ENCODE data around the gene USP10.

USP10 gene

GRCh38 chr16:84700446-84701300 is 873 bp downstream of the USP10 start:
- Histone ChIP-seq H3K4me3 (ENCODE audit: low read depth, low read length) (peak overlapping the region; percentile 98), H3K14ac (ENCODE audit: low read length) (peak overlapping the region; percentile 96), H3K27me3 (ENCODE audit: insufficient read depth, low read length) (no peaks in the 10 kb centered on the region), H4K8ac (ENCODE audit: low read depth, low read length) (peak overlapping the region; percentile 89), H3K4me1 (ENCODE audit: control insufficient read depth in 1 of 2, insufficient read depth in 2 of 2, low read length in 2 of 2) (peaks cover 3% of the 10 kb centered on the region in 2 experiments), H2BK12ac (ENCODE audit: low read length) (no peak overlapping the region), H3K4me2 (ENCODE audit: low read length) (peak overlapping the region; percentile 66), H2BK5ac (ENCODE audit: low read depth, low read length, poor library complexity) (peak overlapping the region; percentile 94), H2BK120ac (ENCODE audit: insufficient read depth, low read length, poor library complexity) (peak overlapping the region; percentile 68), H3K27ac (ENCODE audit: low read depth, low read length) (peak overlapping the region; percentile 86), H3K79me2 (ENCODE audit: control insufficient read depth, insufficient read depth, low read length, poor library complexity) (peaks cover 18% of the 10 kb centered on the region), H3K36me3 (ENCODE audit: control insufficient read depth in 1 of 2, insufficient read depth in 2 of 2, low read length in 2 of 2) (peaks cover 0 to 2% of the 10 kb centered on the region in 2 experiments), H3K79me1 (ENCODE audit: low read length) (peaks cover 10% of the 10 kb centered on the region), H3K23ac (ENCODE audit: low read length) (no peak overlapping the region), H2AK5ac (ENCODE audit: low read length) (peak overlapping the region; percentile 80), H4K12ac (ENCODE audit: low read depth, low read length) (peak overlapping the region; percentile 91), H3K18ac (ENCODE audit: low read length) (peak overlapping the region; percentile 97), H3K9ac (ENCODE audit: low read length) (peak overlapping the region; percentile 100), H3K9me3 (ENCODE audit: insufficient read depth, low read depth, low read length) (no peaks in the 10 kb centered on the region), H4K91ac (ENCODE audit: low read depth, low read length) (peak overlapping the region; percentile 93), H2AFZ (ENCODE audit: insufficient read depth, low read length, poor library complexity) (peak overlapping the region; percentile 97), H3K4ac (ENCODE audit: low read depth, low read length) (peak overlapping the region; percentile 97)
- DNase-seq, result peak in 1 of 2 donors; percentile 44
- no CpG with 5 or more reads among the region's 28 CpGs for WGBS (ENCODE audit: extremely low coverage, insufficient coverage, insufficient read length)

- H2BK120ac ChIP-seq (ENCODE audit: insufficient read depth, low read length, poor library complexity), result no peak overlapping the region
- H2AFZ ChIP-seq (ENCODE audit: insufficient read depth, low read length, poor library complexity), result no peak overlapping the region
- no peak overlapping the region for H4K8ac ChIP-seq (ENCODE audit: low read depth, low read length)
- no peak overlapping the region for H3K14ac ChIP-seq (ENCODE audit: low read length)
- no peak overlapping the region for H2BK5ac ChIP-seq (ENCODE audit: low read depth, low read length, poor library complexity)
- H3K4me1 ChIP-seq (ENCODE audit: control insufficient read depth in 1 of 2, insufficient read depth in 2 of 2, low read length in 2 of 2), result peaks cover 4 to 6% of the 10 kb centered on the region in 2 experiments
- H4K12ac ChIP-seq (ENCODE audit: low read depth, low read length), result no peak overlapping the region
- H3K4me3 ChIP-seq (ENCODE audit: low read depth, low read length), result no peak overlapping the region
- no peak overlapping the region for H3K18ac ChIP-seq (ENCODE audit: low read length)
- no peak overlapping the region for H3K27ac ChIP-seq (ENCODE audit: low read depth, low read length)
- DNase-seq, result peak; percentile 48 to 80
- no peak overlapping the region for H3K23ac ChIP-seq (ENCODE audit: low read length)
- no peaks in the 10 kb centered on the region for H3K9me3 ChIP-seq (ENCODE audit: insufficient read depth, low read depth, low read length)
- peaks cover 25% of the 10 kb centered on the region for H3K79me2 ChIP-seq (ENCODE audit: control insufficient read depth, insufficient read depth, low read length, poor library complexity)
- no peak overlapping the region for H2BK12ac ChIP-seq (ENCODE audit: low read length)
- H3K27me3 ChIP-seq (ENCODE audit: insufficient read depth, low read length), result no peaks in the 10 kb centered on the region
- no peak overlapping the region for H4K91ac ChIP-seq (ENCODE audit: low read depth, low read length)
- peak overlapping the region; percentile 42 for H3K4ac ChIP-seq (ENCODE audit: low read depth, low read length)
- peaks cover 0 to 2% of the 10 kb centered on the region in 2 experiments for H3K36me3 ChIP-seq (ENCODE audit: control insufficient read depth in 1 of 2, insufficient read depth in 2 of 2, low read length in 2 of 2)
- no peak overlapping the region for H3K4me2 ChIP-seq (ENCODE audit: low read length)
- no peak overlapping the region for H3K9ac ChIP-seq (ENCODE audit: low read length)
- H3K79me1 ChIP-seq (ENCODE audit: low read length), result peaks cover 10% of the 10 kb centered on the region
- WGBS (ENCODE audit: extremely low coverage, insufficient coverage, insufficient read length), result no CpG with 5 or more reads among the region's 10 CpGs
- no peak overlapping the region for H2AK5ac ChIP-seq (ENCODE audit: low read length)
Observed at GRCh38 chr16:84703681-84704080, 3.9 kb downstream of the USP10 start.

- H3K4me3 ChIP-seq (ENCODE audit: low read depth, low read length), result no peak overlapping the region
- no peak overlapping the region for H4K8ac ChIP-seq (ENCODE audit: low read depth, low read length)
- H3K18ac ChIP-seq (ENCODE audit: low read length), result no peak overlapping the region
- H2BK120ac ChIP-seq (ENCODE audit: insufficient read depth, low read length, poor library complexity), result no peak overlapping the region
- WGBS (ENCODE audit: extremely low coverage, insufficient coverage, insufficient read length), result no CpG with 5 or more reads among the region's 2 CpGs
- H3K36me3 ChIP-seq (ENCODE audit: control insufficient read depth in 1 of 2, insufficient read depth in 2 of 2, low read length in 2 of 2), result peaks cover 2 to 4% of the 10 kb centered on the region in 2 experiments
- H4K12ac ChIP-seq (ENCODE audit: low read depth, low read length), result no peak overlapping the region
- H3K79me2 ChIP-seq (ENCODE audit: control insufficient read depth, insufficient read depth, low read length, poor library complexity), result peaks cover 29% of the 10 kb centered on the region
- H2BK5ac ChIP-seq (ENCODE audit: low read depth, low read length, poor library complexity), result no peak overlapping the region
- no peak overlapping the region for H3K23ac ChIP-seq (ENCODE audit: low read length)
- H2AK5ac ChIP-seq (ENCODE audit: low read length), result no peak overlapping the region
- H3K4me2 ChIP-seq (ENCODE audit: low read length), result no peak overlapping the region
- no peaks in the 10 kb centered on the region for H3K27me3 ChIP-seq (ENCODE audit: insufficient read depth, low read length)
- DNase-seq, result no peak
- no peak overlapping the region for H2AFZ ChIP-seq (ENCODE audit: insufficient read depth, low read length, poor library complexity)
- H3K9ac ChIP-seq (ENCODE audit: low read length), result no peak overlapping the region
- peaks cover 4 to 8% of the 10 kb centered on the region in 2 experiments for H3K4me1 ChIP-seq (ENCODE audit: control insufficient read depth in 1 of 2, insufficient read depth in 2 of 2, low read length in 2 of 2)
- no peak overlapping the region for H3K14ac ChIP-seq (ENCODE audit: low read length)
- H3K79me1 ChIP-seq (ENCODE audit: low read length), result peaks cover 10% of the 10 kb centered on the region
- H2BK12ac ChIP-seq (ENCODE audit: low read length), result no peak overlapping the region
- no peaks in the 10 kb centered on the region for H3K9me3 ChIP-seq (ENCODE audit: insufficient read depth, low read depth, low read length)
- no peak overlapping the region for H3K27ac ChIP-seq (ENCODE audit: low read depth, low read length)
- H3K4ac ChIP-seq (ENCODE audit: low read depth, low read length), result peak overlapping the region; percentile 64
- H4K91ac ChIP-seq (ENCODE audit: low read depth, low read length), result no peak overlapping the region
Observed at GRCh38 chr16:84704253-84704652, 4.5 kb downstream of the USP10 start.

- no peak overlapping the region for H3K23ac ChIP-seq (ENCODE audit: low read length)
Observed at GRCh38 chr16:84706856-84707255, 7.1 kb downstream of the USP10 start.

More at GRCh38 chr16:84706856-84707255, 7.1 kb downstream of the USP10 start:
- Histone ChIP-seq H3K4me2 (ENCODE audit: low read length) (no peak overlapping the region), H3K4me1 (ENCODE audit: control insufficient read depth in 1 of 2, insufficient read depth in 2 of 2, low read length in 2 of 2) (peaks cover 8 to 11% of the 10 kb centered on the region in 2 experiments), H2AK5ac (ENCODE audit: low read length) (no peak overlapping the region), H3K14ac (ENCODE audit: low read length) (no peak overlapping the region), H3K36me3 (ENCODE audit: control insufficient read depth in 1 of 2, insufficient read depth in 2 of 2, low read length in 2 of 2) (peaks cover 2 to 4% of the 10 kb centered on the region in 2 experiments), H2AFZ (ENCODE audit: insufficient read depth, low read length, poor library complexity) (no peak overlapping the region), H4K12ac (ENCODE audit: low read depth, low read length) (no peak overlapping the region), H3K4me3 (ENCODE audit: low read depth, low read length) (no peak overlapping the region), H3K18ac (ENCODE audit: low read length) (no peak overlapping the region), H3K9ac (ENCODE audit: low read length) (no peak overlapping the region), H2BK12ac (ENCODE audit: low read length) (no peak overlapping the region), H2BK120ac (ENCODE audit: insufficient read depth, low read length, poor library complexity) (no peak overlapping the region), H2BK5ac (ENCODE audit: low read depth, low read length, poor library complexity) (no peak overlapping the region), H3K27me3 (ENCODE audit: insufficient read depth, low read length) (no peaks in the 10 kb centered on the region), H3K79me2 (ENCODE audit: control insufficient read depth, insufficient read depth, low read length, poor library complexity) (peaks cover 34% of the 10 kb centered on the region), H4K8ac (ENCODE audit: low read depth, low read length) (no peak overlapping the region), H3K4ac (ENCODE audit: low read depth, low read length) (no peak overlapping the region), H3K27ac (ENCODE audit: low read depth, low read length) (no peak overlapping the region), H3K79me1 (ENCODE audit: low read length) (no peaks in the 10 kb centered on the region), H3K9me3 (ENCODE audit: insufficient read depth, low read depth, low read length) (no peaks in the 10 kb centered on the region), H4K91ac (ENCODE audit: low read depth, low read length) (no peak overlapping the region)
- peak in 1 of 2 donors; percentile 43 for DNase-seq
- no CpG with 5 or more reads among the region's 1 CpG for WGBS (ENCODE audit: extremely low coverage, insufficient coverage, insufficient read length)

All from trophoblast cell (in vitro differentiated cells and primary cell).